Measurements from ENCODE around the gene COMMD1.

GRCh38 chr2:61978522-61978921 is 73.0 kb downstream of the COMMD1 start:
- TF ChIP-seq POLR2AphosphoS2 (conservative IDR thresholded peaks at IDR 0.05; ENCODE audit: low read length) (no peak), CTCF (IDR thresholded peaks at IDR 0.05) (no peak), BHLHE40 (IDR thresholded peaks at IDR 0.05; ENCODE audit: low read depth, low read length) (no peak), HES2 (IDR thresholded peaks at IDR 0.05) (no peak), RFX5 (IDR thresholded peaks at IDR 0.05) (no peak), SMC3 (IDR thresholded peaks at IDR 0.05) (no peak), CEBPB (IDR thresholded peaks at IDR 0.05) (no peak)
- TF ChIP-seq, protein P1, sequence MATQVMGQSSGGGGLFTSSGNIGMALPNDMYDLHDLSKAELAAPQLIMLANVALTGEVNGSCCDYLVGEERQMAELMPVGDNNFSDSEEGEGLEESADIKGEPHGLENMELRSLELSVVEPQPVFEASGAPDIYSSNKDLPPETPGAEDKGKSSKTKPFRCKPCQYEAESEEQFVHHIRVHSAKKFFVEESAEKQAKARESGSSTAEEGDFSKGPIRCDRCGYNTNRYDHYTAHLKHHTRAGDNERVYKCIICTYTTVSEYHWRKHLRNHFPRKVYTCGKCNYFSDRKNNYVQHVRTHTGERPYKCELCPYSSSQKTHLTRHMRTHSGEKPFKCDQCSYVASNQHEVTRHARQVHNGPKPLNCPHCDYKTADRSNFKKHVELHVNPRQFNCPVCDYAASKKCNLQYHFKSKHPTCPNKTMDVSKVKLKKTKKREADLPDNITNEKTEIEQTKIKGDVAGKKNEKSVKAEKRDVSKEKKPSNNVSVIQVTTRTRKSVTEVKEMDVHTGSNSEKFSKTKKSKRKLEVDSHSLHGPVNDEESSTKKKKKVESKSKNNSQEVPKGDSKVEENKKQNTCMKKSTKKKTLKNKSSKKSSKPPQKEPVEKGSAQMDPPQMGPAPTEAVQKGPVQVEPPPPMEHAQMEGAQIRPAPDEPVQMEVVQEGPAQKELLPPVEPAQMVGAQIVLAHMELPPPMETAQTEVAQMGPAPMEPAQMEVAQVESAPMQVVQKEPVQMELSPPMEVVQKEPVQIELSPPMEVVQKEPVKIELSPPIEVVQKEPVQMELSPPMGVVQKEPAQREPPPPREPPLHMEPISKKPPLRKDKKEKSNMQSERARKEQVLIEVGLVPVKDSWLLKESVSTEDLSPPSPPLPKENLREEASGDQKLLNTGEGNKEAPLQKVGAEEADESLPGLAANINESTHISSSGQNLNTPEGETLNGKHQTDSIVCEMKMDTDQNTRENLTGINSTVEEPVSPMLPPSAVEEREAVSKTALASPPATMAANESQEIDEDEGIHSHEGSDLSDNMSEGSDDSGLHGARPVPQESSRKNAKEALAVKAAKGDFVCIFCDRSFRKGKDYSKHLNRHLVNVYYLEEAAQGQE (IDR thresholded peaks at IDR 0.05): no peak
